MCF 10A (cell line): ENCODE data around the gene SNAP91. TPM values are rescaled to one million over a fixed set of nuclear protein-coding genes. Genes with fewer than 3 reads are reported as not detected.

Experiments used
- BruUV-seq: library from RNA; stranded (reverse); fragments of 400-500 nt; replicated peaks from 2 replicates; lab custom pipeline; 2021; lab: Mats Ljungman, UMichigan
- CTCF ChIA-PET: fragments of 300-600 bp; sonication (Branson Sonifier 250); formaldehyde crosslinking; extraction: SDS; loops from one replicate; lab custom pipeline; 2021; ENCODE audit warnings: antibody characterized with exemption, inconsistent platforms; lab: Yijun Ruan, JAX
- POLR2A ChIA-PET: fragments of 300-600, 350-650 bp; sonication (Branson Sonifier 250); formaldehyde crosslinking; extraction: SDS; loops from one replicate; lab custom pipeline; 2020; ENCODE audit warnings: antibody characterized with exemption, inconsistent platforms; lab: Yijun Ruan, JAX
- DNase-seq: peaks from one replicate; pipeline ENCODE4 v3.0.0-alpha.2; 2018; ENCODE audit not compliant: unreplicated experiment
- H3K27ac Mint-ChIP-seq: one replicate; pipeline ENCODE4 v1.8.0; 2022; ENCODE audit warnings: mild to moderate bottlenecking, low read depth, mixed read lengths; ENCODE audit not compliant: unreplicated experiment
- H3K27me3 Mint-ChIP-seq: one replicate; pipeline ENCODE4 v1.8.0; 2022; ENCODE audit warnings: mixed read lengths; ENCODE audit not compliant: insufficient read depth, unreplicated experiment
- H3K36me3 Mint-ChIP-seq: one replicate; pipeline ENCODE4 v1.8.0; 2022; ENCODE audit warnings: mild to moderate bottlenecking, moderate library complexity, mixed read lengths; ENCODE audit not compliant: insufficient read depth, unreplicated experiment
- H3K4me1 Mint-ChIP-seq: one replicate; pipeline ENCODE4 v1.8.0; 2022; ENCODE audit warnings: mixed read lengths; ENCODE audit not compliant: insufficient read depth, unreplicated experiment
- H3K4me3 Mint-ChIP-seq: one replicate; pipeline ENCODE4 v1.8.0; 2022; ENCODE audit warnings: mild to moderate bottlenecking, moderate library complexity, mixed read lengths; ENCODE audit not compliant: unreplicated experiment
- H3K9me3 Mint-ChIP-seq: one replicate; pipeline ENCODE4 v1.8.0; 2022; ENCODE audit warnings: mixed read lengths; ENCODE audit not compliant: unreplicated experiment
- intact Hi-C: fragments of 100-400 bp; cut with micrococcal nuclease; formaldehyde crosslinking; loops from 2 replicates; pipeline ENCODE4 v1.14.1; 2022
- total RNA-seq: library from RNA; stranded (reverse); gene quantifications from 2 replicates; pipeline ENCODE4 v1.2.3, GENCODE V29; 2022
- TF ChIP-seq, protein P1 (sequence below): fragments of 200-600 bp; IDR thresholded peaks from one replicate; pipeline ENCODE4 v1.8.0; 2022; ENCODE audit warnings: antibody characterized with exemption, mild to moderate bottlenecking; ENCODE audit not compliant: unreplicated experiment

Gene SNAP91
- total RNA-seq, 1 experiment from 2014 or later: not detected

DNA sequence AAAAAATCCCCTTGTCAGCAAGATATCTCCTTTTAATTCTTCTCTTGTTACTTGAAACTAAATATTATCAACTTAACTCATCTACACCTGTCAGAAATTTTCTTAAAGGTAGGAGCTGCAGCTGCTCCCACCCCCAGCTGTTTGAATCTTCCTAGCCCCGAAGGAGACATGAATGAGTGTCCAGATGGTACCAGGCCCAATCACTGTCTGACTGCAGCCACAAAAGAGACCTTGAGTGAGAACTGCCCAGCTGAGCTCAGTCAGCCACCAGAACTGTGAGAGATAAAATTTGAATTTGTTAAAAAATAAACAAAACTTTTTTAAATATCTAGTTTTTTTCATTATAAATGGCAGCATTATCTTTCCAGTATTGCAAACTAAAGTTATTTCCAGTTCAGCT, 111.8 kb downstream of the SNAP91 start:
- H3K4me3 Mint-ChIP-seq: no peak overlapping the region
- ChIA-PET CTCF (interaction anchor here (1.1 to 1.6 kb wide), 2 partner anchors 19 to 83 kb away, joined by 3 to 4 read pairs; no protein-coding TSS in a partner anchor), POLR2A (no interaction called here)
- H3K9me3 Mint-ChIP-seq: no peaks in the 10 kb centered on the region
- no TSS peak for BruUV-seq
- TF ChIP-seq, protein P1, sequence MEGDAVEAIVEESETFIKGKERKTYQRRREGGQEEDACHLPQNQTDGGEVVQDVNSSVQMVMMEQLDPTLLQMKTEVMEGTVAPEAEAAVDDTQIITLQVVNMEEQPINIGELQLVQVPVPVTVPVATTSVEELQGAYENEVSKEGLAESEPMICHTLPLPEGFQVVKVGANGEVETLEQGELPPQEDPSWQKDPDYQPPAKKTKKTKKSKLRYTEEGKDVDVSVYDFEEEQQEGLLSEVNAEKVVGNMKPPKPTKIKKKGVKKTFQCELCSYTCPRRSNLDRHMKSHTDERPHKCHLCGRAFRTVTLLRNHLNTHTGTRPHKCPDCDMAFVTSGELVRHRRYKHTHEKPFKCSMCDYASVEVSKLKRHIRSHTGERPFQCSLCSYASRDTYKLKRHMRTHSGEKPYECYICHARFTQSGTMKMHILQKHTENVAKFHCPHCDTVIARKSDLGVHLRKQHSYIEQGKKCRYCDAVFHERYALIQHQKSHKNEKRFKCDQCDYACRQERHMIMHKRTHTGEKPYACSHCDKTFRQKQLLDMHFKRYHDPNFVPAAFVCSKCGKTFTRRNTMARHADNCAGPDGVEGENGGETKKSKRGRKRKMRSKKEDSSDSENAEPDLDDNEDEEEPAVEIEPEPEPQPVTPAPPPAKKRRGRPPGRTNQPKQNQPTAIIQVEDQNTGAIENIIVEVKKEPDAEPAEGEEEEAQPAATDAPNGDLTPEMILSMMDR: no peak
- no peaks in the 10 kb centered on the region for H3K36me3 Mint-ChIP-seq
- no peak overlapping the region for H3K27ac Mint-ChIP-seq
- H3K27me3 Mint-ChIP-seq: peaks cover 8% of the 10 kb centered on the region
- peaks cover 6% of the 10 kb centered on the region for H3K4me1 Mint-ChIP-seq
- intact Hi-C loops: no loop called here
- DNase-seq: no peak

DNA sequence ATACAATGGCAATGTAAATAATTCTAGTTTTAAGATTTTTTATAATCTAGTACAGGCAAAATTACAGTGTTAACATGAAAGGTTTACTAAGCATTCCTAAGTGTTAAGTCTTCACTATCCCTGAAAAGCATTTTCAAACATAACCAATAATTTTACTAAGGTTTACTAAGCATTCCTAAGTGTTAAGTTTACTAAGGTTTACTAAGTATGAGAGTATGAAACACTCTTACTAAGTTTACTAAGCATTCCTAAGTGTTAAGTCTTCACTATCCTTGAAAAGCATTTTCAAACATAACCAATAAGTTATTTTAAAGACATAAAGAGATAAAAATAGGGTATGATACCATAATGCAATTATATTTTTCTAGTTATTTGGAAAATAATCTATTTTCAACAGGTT, 114.0 kb downstream of the SNAP91 start:
- no peaks in the 10 kb centered on the region for H3K36me3 Mint-ChIP-seq
- CTCF ChIA-PET: interaction anchor here (0.6 kb wide), 1 partner anchor 761 kb away, joined by 3 read pairs; no protein-coding TSS in a partner anchor
- BruUV-seq: no TSS peak

DNA sequence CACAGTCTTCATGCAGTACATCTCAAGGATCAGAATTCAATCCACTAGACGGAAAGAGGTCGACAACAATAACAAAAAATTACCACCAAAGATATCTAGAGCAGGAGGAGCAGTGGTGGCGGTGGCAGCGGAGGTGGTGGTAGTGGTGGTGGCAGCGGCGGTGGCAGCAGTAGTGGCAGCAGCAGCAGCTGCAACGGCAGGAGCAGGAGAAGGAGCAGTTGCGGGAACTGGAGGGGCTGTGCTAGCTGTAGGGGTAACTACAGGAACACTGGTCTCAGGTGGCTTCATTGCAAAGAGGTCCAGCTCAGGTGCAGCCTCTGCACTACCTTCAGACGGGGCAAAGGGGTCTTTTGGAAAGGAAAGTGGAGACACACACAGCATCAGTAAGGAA, 115.5 kb downstream of the SNAP91 start:
- ChIA-PET POLR2A (no interaction called here), CTCF (interaction anchor here (0.5 to 1.6 kb wide), 9 partner anchors 8 to 371 kb away, joined by 3 to 5 read pairs (median 4); no protein-coding TSS in a partner anchor)
- Mint-ChIP-seq H3K27ac (no peak overlapping the region), H3K4me1 (peaks cover 6% of the 10 kb centered on the region), H3K9me3 (no peaks in the 10 kb centered on the region), H3K36me3 (no peaks in the 10 kb centered on the region), H3K4me3 (no peak overlapping the region), H3K27me3 (peaks cover 8% of the 10 kb centered on the region)
- no TSS peak for BruUV-seq
- intact Hi-C loops: loop anchor here (2.0 kb wide), 2 partner anchors 73 to 371 kb away; no protein-coding TSS in a partner anchor
- TF ChIP-seq, protein P1: no peak
- no peak for DNase-seq

More for the DNA sequence above, 114.0 kb downstream of the SNAP91 start:
- peaks cover 6% of the 10 kb centered on the region for H3K4me1 Mint-ChIP-seq
- no peak overlapping the region for H3K27ac Mint-ChIP-seq
- peaks cover 8% of the 10 kb centered on the region for H3K27me3 Mint-ChIP-seq
- no peaks in the 10 kb centered on the region for H3K9me3 Mint-ChIP-seq
- TF ChIP-seq, protein P1: no peak
- intact Hi-C loops: no loop called here
- POLR2A ChIA-PET: no interaction called here
- no peak for DNase-seq
- no peak overlapping the region for H3K4me3 Mint-ChIP-seq

DNA sequence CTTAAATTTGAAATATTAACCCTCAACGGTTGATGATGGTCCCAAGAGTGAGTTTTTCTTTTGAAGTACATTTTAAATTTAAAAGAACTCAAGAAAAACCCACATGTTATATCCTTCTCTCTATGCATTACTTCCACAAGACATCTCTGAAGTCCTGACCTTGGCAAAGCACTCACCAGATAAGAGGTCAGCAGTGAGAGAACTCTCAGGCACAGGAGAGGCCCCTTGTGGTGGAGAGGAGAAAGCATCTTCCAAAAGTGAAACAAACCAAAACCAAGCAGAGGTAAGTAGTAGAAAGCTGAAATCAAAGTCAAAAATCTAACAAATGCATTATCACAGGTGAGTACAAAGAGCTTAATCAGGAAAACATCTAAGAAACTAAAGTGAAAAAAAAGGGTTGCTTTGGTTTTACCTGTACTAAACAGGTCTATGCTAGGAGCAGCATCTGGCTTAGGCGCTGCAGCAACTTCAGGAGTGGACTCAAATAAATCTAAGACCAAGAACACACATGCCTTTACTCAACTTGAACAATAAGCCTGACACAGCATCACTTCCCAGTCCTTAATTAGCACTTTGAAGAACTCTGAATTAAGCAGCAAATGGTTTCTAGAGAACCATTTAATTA, 116.0 kb downstream of the SNAP91 start:
- intact Hi-C loops: loop anchor here (2.0 kb wide), 2 partner anchors 72 to 370 kb away; no protein-coding TSS in a partner anchor
- peaks cover 8% of the 10 kb centered on the region for H3K27me3 Mint-ChIP-seq
- CTCF ChIA-PET: interaction anchor here (0.5 to 1.6 kb wide), 9 partner anchors 9 to 370 kb away, joined by 3 to 5 read pairs (median 4); no protein-coding TSS in a partner anchor

More for the DNA sequence above, 116.0 kb downstream of the SNAP91 start:
- Mint-ChIP-seq H3K27ac (no peak overlapping the region), H3K4me1 (peaks cover 6% of the 10 kb centered on the region), H3K9me3 (no peaks in the 10 kb centered on the region), H3K4me3 (no peak overlapping the region), H3K36me3 (no peaks in the 10 kb centered on the region)
- peak; percentile 52 for DNase-seq
- TF ChIP-seq, protein P1: peak; percentile 48
- POLR2A ChIA-PET: no interaction called here
- BruUV-seq: no TSS peak
